Vagina (tissue), 2 donors: ENCODE results near the gene BTF3L4. TPM values are rescaled to one million over a fixed set of nuclear protein-coding genes. Genes with fewer than 3 reads are reported as not detected.
A peak's percentile ranks its signal among the peaks of the same experiment; 100 is the strongest.

Experiments used
- DNase-seq, 2 donors: peaks; one replicate each; pipeline ENCODE4 v3.0.0-alpha.2; 2017; ENCODE audit errors: extremely low spot score in 2 of 2
- H3K27ac ChIP-seq: fragments of 200-600 bp; sonication (generic); one replicate; pipeline ENCODE4 v1.5.1; 2019
- H3K27me3 ChIP-seq: fragments of 200-600 bp; sonication (generic); one replicate; pipeline ENCODE4 v1.5.1; 2019
- H3K36me3 ChIP-seq, 2 donors: fragments of 200-600 bp; sonication (generic); one replicate each; pipeline ENCODE4 v1.5.1; 2017 to 2019
- H3K4me1 ChIP-seq: fragments of 200-600 bp; sonication (generic); one replicate; pipeline ENCODE4 v1.5.1; 2019
- H3K4me3 ChIP-seq, 2 donors: fragments of 200-600 bp; sonication (generic); 1 replicate in 1 of 2; 2 replicates in 1 of 2; pipeline ENCODE4 v1.5.1; 2016 to 2019
- H3K9me3 ChIP-seq: fragments of 200-600 bp; sonication (generic); one replicate; pipeline ENCODE4 v1.5.1; 2019
- CTCF ChIP-seq, 3 experiments: fragments of 450-650 bp in 2 of 3; fragments of 200-600 bp in 1 of 3; sonication (generic) in 1 of 3; IDR thresholded peaks; one replicate each; pipeline ENCODE4 v1.5.1; 2017 to 2019; ENCODE audit warnings: antibody characterized with exemption in 3 of 3, mild to moderate bottlenecking in 2 of 3, moderate library complexity in 2 of 3
- POLR2A ChIP-seq, 2 donors: fragments of 450-650 bp; IDR thresholded peaks; one replicate each; pipeline ENCODE4 v1.6.1; 2017; ENCODE audit warnings: antibody characterized with exemption in 2 of 2, mild to moderate bottlenecking in 2 of 2, moderate library complexity in 2 of 2
- POLR2AphosphoS5 ChIP-seq, 2 donors: sonication (generic); formaldehyde crosslinking; IDR thresholded peaks; one replicate each; pipeline ENCODE4 v1.9.0; 2017; ENCODE audit warnings: antibody characterized with exemption in 2 of 2, mild to moderate bottlenecking in 2 of 2, low read depth in 1 of 2; ENCODE audit not compliant: insufficient read depth in 1 of 2
- intact Hi-C: fragments of 100-400 bp; cut with DNase I; formaldehyde crosslinking; loops from one replicate; pipeline ENCODE4 v1.15.1; 2023
- total RNA-seq: library from RNA; depleted of rRNA; stranded (reverse); fragments of >200 nt; gene quantifications from one replicate; pipeline ENCODE4 v1.2.3, GENCODE V29; 2016

The BTF3L4 gene
- 24.3 TPM for total RNA-seq

GRCh38 chr1:52056163-52056936 is at the start of gene BTF3L4:
BTF3L4 (plus strand) TSS chr1:52056295; CDS start chr1:52059848, 3,553 bp downstream.
- Histone ChIP-seq H3K9me3 (no peaks in the 10 kb centered on the region), H3K4me1 (peaks cover 50% of the 10 kb centered on the region), H3K36me3 (peaks cover 0 to 15% of the 10 kb centered on the region in 2 donors), H3K27ac (peak within 1 kb of the TSS; percentile 92), H3K4me3 (peak within 1 kb of the TSS; percentile 79 to 99), H3K27me3 (no peaks in the 10 kb centered on the region)
- TF ChIP-seq POLR2AphosphoS5 (IDR thresholded peaks at IDR 0.05; ENCODE audit: insufficient read depth in 1 of 2, low read depth in 1 of 2), result peak; percentile 73 to 90
- TF ChIP-seq CTCF (IDR thresholded peaks at IDR 0.05), result peak in 1 of 3 experiments; percentile 19
- TF ChIP-seq POLR2A (IDR thresholded peaks at IDR 0.05), result peak in 1 of 2 donors; percentile 56
- peak; percentile 96 to 98 for DNase-seq
- intact Hi-C loops, result no loop called here

DNA sequence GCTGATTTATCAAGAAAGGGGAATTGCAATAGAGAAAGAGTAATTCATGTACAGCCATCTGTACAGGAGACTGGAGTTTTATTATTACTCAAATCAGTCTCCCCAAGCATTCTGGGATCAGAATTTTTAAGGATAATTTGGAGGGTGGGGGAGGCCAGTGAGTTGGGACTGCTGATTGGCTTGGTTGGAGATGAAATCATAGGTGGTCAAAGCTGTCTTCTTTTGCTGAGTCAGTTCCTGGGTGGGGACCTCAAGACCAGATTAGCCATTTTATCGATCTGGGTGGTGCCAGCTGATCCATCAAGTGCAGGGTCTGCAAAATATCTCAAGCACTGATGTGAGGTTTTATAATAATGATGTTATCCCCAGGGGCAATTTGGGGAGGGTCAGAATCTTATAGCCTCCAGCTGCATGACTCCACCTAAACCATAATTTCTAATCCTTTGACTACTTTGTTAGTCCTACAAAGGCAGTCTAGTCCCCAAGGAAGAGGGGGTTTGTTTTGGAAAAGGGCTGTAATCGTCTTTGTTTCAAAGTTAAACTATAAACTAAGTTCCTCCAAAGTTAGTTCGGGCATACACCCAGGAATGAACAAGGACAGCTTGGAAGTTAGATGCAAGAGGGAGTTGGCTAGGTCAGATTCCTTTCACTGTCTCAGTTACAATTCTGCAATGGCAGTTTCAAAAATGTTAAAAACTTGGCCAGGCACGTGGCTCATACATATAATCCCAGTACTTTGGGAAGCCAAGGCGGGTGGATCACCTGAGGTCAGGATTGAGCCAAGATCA is 48.7 kb upstream of the BTF3L4 start:
- Histone ChIP-seq H3K9me3 (no peaks in the 10 kb centered on the region), H3K27me3 (no peaks in the 10 kb centered on the region), H3K4me1 (no peaks in the 10 kb centered on the region), H3K4me3 (no peak overlapping the region), H3K27ac (no peak overlapping the region), H3K36me3 (no peaks in the 10 kb centered on the region)
- intact Hi-C loops, result no loop called here
- TF ChIP-seq POLR2A (IDR thresholded peaks at IDR 0.05), result no peak
- no peak for TF ChIP-seq POLR2AphosphoS5 (IDR thresholded peaks at IDR 0.05; ENCODE audit: insufficient read depth in 1 of 2, low read depth in 1 of 2)
- TF ChIP-seq CTCF (IDR thresholded peaks at IDR 0.05), result no peak
- DNase-seq, result no peak

DNA sequence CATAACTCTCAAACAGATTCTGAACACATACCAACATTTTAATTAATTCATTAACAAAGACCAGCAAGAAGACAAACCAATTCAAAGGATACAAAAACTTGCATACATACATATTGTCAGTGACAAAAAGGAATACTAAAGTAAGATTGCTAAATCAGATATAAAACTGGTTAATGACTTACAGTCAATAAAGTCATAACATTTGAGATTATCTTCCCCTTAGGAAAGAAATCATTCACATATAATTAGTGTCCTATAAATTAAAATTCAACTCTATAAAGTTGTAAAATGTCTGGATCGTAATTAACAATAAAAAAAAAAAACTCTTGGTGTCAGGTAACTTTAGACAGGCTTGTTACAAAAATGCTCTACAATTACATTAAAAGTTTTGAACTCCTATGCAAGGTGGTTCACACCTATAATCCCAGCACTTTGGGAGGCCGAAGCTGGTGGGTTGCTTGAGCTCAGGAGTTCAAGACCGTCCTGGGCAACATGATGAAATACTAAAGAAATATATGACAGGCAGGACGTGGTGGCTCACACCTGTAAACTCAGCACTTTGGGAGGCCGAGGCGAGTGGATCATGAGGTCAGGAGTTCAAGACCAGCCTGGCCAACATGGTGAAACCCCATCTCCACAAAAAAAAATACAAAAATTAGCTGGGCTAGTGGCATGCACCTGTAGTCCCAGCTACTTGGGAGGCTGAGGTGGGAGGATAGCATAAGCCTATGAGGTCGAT is 47.9 kb upstream of the BTF3L4 start:
- intact Hi-C loops, result no loop called here
- H3K27me3 ChIP-seq, result no peaks in the 10 kb centered on the region
- no peak for DNase-seq
- TF ChIP-seq POLR2AphosphoS5 (IDR thresholded peaks at IDR 0.05; ENCODE audit: insufficient read depth in 1 of 2, low read depth in 1 of 2), result no peak
- TF ChIP-seq POLR2A (IDR thresholded peaks at IDR 0.05), result no peak
- no peak overlapping the region for H3K27ac ChIP-seq
- H3K9me3 ChIP-seq, result no peaks in the 10 kb centered on the region
- H3K36me3 ChIP-seq, result no peaks in the 10 kb centered on the region
- no peaks in the 10 kb centered on the region for H3K4me1 ChIP-seq
- no peak overlapping the region for H3K4me3 ChIP-seq

GRCh38 chr1:52022133-52022532 is 34.0 kb upstream of the BTF3L4 start:
- intact Hi-C loops, result no loop called here
- Histone ChIP-seq H3K36me3 (peaks cover 0 to 44% of the 10 kb centered on the region in 2 donors), H3K27me3 (no peaks in the 10 kb centered on the region), H3K27ac (no peak overlapping the region), H3K4me3 (no peak overlapping the region), H3K4me1 (no peaks in the 10 kb centered on the region), H3K9me3 (no peaks in the 10 kb centered on the region)
- DNase-seq, result no peak
- TF ChIP-seq POLR2A (IDR thresholded peaks at IDR 0.05) (no peak), CTCF (IDR thresholded peaks at IDR 0.05) (no peak), POLR2AphosphoS5 (IDR thresholded peaks at IDR 0.05; ENCODE audit: insufficient read depth in 1 of 2, low read depth in 1 of 2) (no peak)

DNA sequence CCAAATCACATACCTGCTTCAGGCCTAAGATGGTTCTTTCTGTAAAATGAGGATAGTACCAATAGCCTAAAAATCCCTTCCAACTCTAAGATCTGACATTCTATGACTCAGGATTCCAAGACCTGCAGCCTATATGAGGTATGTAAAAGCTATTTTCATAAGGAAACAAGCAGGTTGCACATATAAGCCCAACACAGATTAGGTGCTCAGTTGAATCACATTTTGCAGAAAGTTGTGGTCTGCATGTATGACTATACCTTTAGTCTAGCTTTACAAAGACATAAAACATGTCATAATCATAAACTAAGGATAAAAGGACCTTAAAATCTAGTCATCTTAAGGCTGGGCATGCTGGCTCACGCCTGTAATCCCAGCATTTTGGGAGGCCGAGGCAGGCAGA is 29.8 kb upstream of the BTF3L4 start:
- H3K4me3 ChIP-seq, result no peak overlapping the region
- no peak overlapping the region for H3K27ac ChIP-seq

More for the DNA sequence above, 29.8 kb upstream of the BTF3L4 start:
- intact Hi-C loops, result no loop called here
- peaks cover 14% of the 10 kb centered on the region for H3K4me1 ChIP-seq
- TF ChIP-seq CTCF (IDR thresholded peaks at IDR 0.05) (no peak), POLR2AphosphoS5 (IDR thresholded peaks at IDR 0.05; ENCODE audit: insufficient read depth in 1 of 2, low read depth in 1 of 2) (no peak), POLR2A (IDR thresholded peaks at IDR 0.05) (no peak)
- no peak for DNase-seq
- peaks cover 0 to 28% of the 10 kb centered on the region in 2 donors for H3K36me3 ChIP-seq
- no peaks in the 10 kb centered on the region for H3K27me3 ChIP-seq
- no peaks in the 10 kb centered on the region for H3K9me3 ChIP-seq
